Measurements from ENCODE around the gene TBL3. TPM values are rescaled to one million over a fixed set of nuclear protein-coding genes. Genes with fewer than 3 reads are reported as not detected.

TBL3 gene
- total and polyA plus RNA-seq, 12 donors = 18.5 to 71.1 (median 22.3) TPM

DNA sequence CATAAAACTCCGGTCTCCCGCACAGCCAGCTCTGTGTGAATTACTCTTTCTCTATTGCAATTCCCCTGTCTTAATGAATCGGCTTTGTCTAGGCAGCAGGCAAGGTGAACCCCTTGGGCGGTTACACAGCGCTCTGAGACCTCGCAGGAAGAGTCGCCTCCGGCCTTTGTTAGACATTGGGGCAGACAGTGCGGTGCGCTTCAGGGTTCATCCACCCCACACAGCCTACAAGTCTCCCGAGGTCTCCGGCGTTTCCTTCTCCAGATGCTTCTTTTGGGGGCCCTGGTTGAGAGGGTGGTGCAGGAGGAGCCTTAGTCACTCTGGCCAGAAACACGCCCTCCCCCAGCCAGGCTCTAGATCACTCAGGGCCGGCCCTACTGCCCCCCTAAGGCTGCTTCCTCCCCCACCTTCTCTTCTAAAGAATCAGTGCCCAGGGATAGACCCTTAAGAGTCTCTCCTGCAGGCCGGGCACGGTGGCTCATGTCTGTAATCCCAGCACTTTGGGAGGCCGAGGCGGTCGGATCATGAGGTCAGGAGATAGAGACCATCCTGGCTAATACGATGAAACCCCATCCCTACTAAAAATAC, 27.1 kb upstream of the TBL3 start:
- 92 to 94% methylated on average over 21 of the region's 21 CpGs for WGBS, 2 donors
- H3K9me3 ChIP-seq = no peaks in the 10 kb centered on the region
- H3K27me3 ChIP-seq = no peaks in the 10 kb centered on the region
- H3K4me1 ChIP-seq = peaks cover 8 to 21% (median 17%) of the 10 kb centered on the region in 9 donors
- DNase-seq = no peak
- H3K4me3 ChIP-seq = no peak overlapping the region
- no peak for ATAC-seq
- intact Hi-C loops (cut with DNase I) = no loop called here
- H3K36me3 ChIP-seq = peaks cover 0 to 16% (median 13%) of the 10 kb centered on the region in 9 donors
- H3K27ac ChIP-seq = no peak overlapping the region
- TF ChIP-seq, protein P1, sequence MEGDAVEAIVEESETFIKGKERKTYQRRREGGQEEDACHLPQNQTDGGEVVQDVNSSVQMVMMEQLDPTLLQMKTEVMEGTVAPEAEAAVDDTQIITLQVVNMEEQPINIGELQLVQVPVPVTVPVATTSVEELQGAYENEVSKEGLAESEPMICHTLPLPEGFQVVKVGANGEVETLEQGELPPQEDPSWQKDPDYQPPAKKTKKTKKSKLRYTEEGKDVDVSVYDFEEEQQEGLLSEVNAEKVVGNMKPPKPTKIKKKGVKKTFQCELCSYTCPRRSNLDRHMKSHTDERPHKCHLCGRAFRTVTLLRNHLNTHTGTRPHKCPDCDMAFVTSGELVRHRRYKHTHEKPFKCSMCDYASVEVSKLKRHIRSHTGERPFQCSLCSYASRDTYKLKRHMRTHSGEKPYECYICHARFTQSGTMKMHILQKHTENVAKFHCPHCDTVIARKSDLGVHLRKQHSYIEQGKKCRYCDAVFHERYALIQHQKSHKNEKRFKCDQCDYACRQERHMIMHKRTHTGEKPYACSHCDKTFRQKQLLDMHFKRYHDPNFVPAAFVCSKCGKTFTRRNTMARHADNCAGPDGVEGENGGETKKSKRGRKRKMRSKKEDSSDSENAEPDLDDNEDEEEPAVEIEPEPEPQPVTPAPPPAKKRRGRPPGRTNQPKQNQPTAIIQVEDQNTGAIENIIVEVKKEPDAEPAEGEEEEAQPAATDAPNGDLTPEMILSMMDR (IDR thresholded peaks at IDR 0.05) = no peak

- no peak overlapping the region for H3K4me3 ChIP-seq
- peaks cover 11 to 29% (median 20%) of the 10 kb centered on the region in 9 donors for H3K4me1 ChIP-seq
- TF ChIP-seq, protein P1 (IDR thresholded peaks at IDR 0.05) = no peak
- ATAC-seq = no peak
- no peaks in the 10 kb centered on the region for H3K9me3 ChIP-seq
- no peak overlapping the region for H3K27ac ChIP-seq
- 84 to 86% methylated on average over 19 of the region's 19 CpGs for WGBS, 2 donors
- H3K27me3 ChIP-seq = no peaks in the 10 kb centered on the region
- DNase-seq = no peak
- peaks cover 0 to 6% (median 3%) of the 10 kb centered on the region in 9 donors for H3K36me3 ChIP-seq
- intact Hi-C loops (cut with DNase I) = no loop called here
These were observed 26.1 kb upstream of the TBL3 start for GRCh38 chr16:1945559-1946391.

GRCh38 chr16:1946495-1947368, 25.1 kb upstream of the TBL3 start:
- Histone ChIP-seq H3K36me3 (peaks cover 0 to 3% (median 0%) of the 10 kb centered on the region in 9 donors), H3K9me3 (no peaks in the 10 kb centered on the region)

More at GRCh38 chr16:1946495-1947368, 25.1 kb upstream of the TBL3 start:
- H3K27ac ChIP-seq = peak overlapping the region in 2 of 10 donors; percentile 10 to 26
- TF ChIP-seq, protein P1 (IDR thresholded peaks at IDR 0.05) = no peak
- intact Hi-C loops (cut with DNase I) = no loop called here
- no peak overlapping the region for H3K4me3 ChIP-seq
- ATAC-seq (no peak), DNase-seq (no peak)
- 79 to 84% methylated on average over 38 of the region's 38 CpGs for WGBS, 2 donors
- H3K4me1 ChIP-seq = peaks cover 9 to 33% (median 21%) of the 10 kb centered on the region in 9 donors
- no peaks in the 10 kb centered on the region for H3K27me3 ChIP-seq
